ENCODE measurements around the gene ADAM33.

Gene ADAM33

GRCh38 chr20:3698591-3699001, 16.8 kb upstream of the ADAM33 start:
- H3K9me3 Mint-ChIP-seq, result no peaks in the 10 kb centered on the region
- no peak overlapping the region for H3K27ac Mint-ChIP-seq
- H3K36me3 Mint-ChIP-seq (ENCODE audit: low read depth), result no peaks in the 10 kb centered on the region
- H3K4me3 Mint-ChIP-seq, result no peak overlapping the region
- no peak for DNase-seq
- H3K4me1 Mint-ChIP-seq (ENCODE audit: low read depth), result no peaks in the 10 kb centered on the region
- H3K27me3 Mint-ChIP-seq, result no peaks in the 10 kb centered on the region

GRCh38 chr20:3697588-3698305, 15.9 kb upstream of the ADAM33 start:
- DNase-seq, result no peak
- H3K4me3 Mint-ChIP-seq, result no peak overlapping the region
- H3K9me3 Mint-ChIP-seq, result no peaks in the 10 kb centered on the region
- no peaks in the 10 kb centered on the region for H3K36me3 Mint-ChIP-seq (ENCODE audit: low read depth)
- H3K27me3 Mint-ChIP-seq, result no peaks in the 10 kb centered on the region
- no peak overlapping the region for H3K27ac Mint-ChIP-seq
- no peaks in the 10 kb centered on the region for H3K4me1 Mint-ChIP-seq (ENCODE audit: low read depth)

GRCh38 chr20:3696745-3697587, 15.2 kb upstream of the ADAM33 start:
- Mint-ChIP-seq H3K4me1 (ENCODE audit: low read depth) (no peaks in the 10 kb centered on the region), H3K9me3 (no peaks in the 10 kb centered on the region), H3K36me3 (ENCODE audit: low read depth) (no peaks in the 10 kb centered on the region), H3K27me3 (no peaks in the 10 kb centered on the region), H3K27ac (no peak overlapping the region), H3K4me3 (no peak overlapping the region)
- DNase-seq, result no peak

GRCh38 chr20:3696200-3696599, 14.4 kb upstream of the ADAM33 start:
- Mint-ChIP-seq H3K27ac (no peak overlapping the region), H3K4me3 (no peak overlapping the region), H3K4me1 (ENCODE audit: low read depth) (no peaks in the 10 kb centered on the region), H3K36me3 (ENCODE audit: low read depth) (no peaks in the 10 kb centered on the region), H3K9me3 (no peaks in the 10 kb centered on the region), H3K27me3 (no peaks in the 10 kb centered on the region)
- no peak for DNase-seq

GRCh38 chr20:3694864-3695263, 13.1 kb upstream of the ADAM33 start:
- Mint-ChIP-seq H3K4me3 (no peak overlapping the region), H3K9me3 (no peaks in the 10 kb centered on the region), H3K36me3 (ENCODE audit: low read depth) (no peaks in the 10 kb centered on the region), H3K27me3 (no peaks in the 10 kb centered on the region), H3K27ac (no peak overlapping the region), H3K4me1 (ENCODE audit: low read depth) (no peaks in the 10 kb centered on the region)
- no peak for DNase-seq

GRCh38 chr20:3693376-3693775, 11.6 kb upstream of the ADAM33 start:
- no peaks in the 10 kb centered on the region for H3K27me3 Mint-ChIP-seq
- no peaks in the 10 kb centered on the region for H3K36me3 Mint-ChIP-seq (ENCODE audit: low read depth)
- no peak overlapping the region for H3K27ac Mint-ChIP-seq
- no peaks in the 10 kb centered on the region for H3K9me3 Mint-ChIP-seq
- DNase-seq, result no peak
- H3K4me1 Mint-ChIP-seq (ENCODE audit: low read depth), result no peaks in the 10 kb centered on the region
- no peak overlapping the region for H3K4me3 Mint-ChIP-seq

GRCh38 chr20:3692706-3693294, 11.0 kb upstream of the ADAM33 start:
- Mint-ChIP-seq H3K4me1 (ENCODE audit: low read depth) (no peaks in the 10 kb centered on the region), H3K27ac (no peak overlapping the region), H3K9me3 (no peaks in the 10 kb centered on the region), H3K36me3 (ENCODE audit: low read depth) (no peaks in the 10 kb centered on the region), H3K27me3 (no peaks in the 10 kb centered on the region), H3K4me3 (no peak overlapping the region)
- no peak for DNase-seq

- DNase-seq, result no peak
- Mint-ChIP-seq H3K9me3 (no peaks in the 10 kb centered on the region), H3K4me1 (ENCODE audit: low read depth) (no peaks in the 10 kb centered on the region), H3K27me3 (peaks cover 3% of the 10 kb centered on the region), H3K27ac (no peak overlapping the region), H3K36me3 (ENCODE audit: low read depth) (no peaks in the 10 kb centered on the region), H3K4me3 (no peak overlapping the region)
Measured at GRCh38 chr20:3691897-3692296, 10.1 kb upstream of the ADAM33 start.

- Mint-ChIP-seq H3K4me1 (ENCODE audit: low read depth) (no peaks in the 10 kb centered on the region), H3K27me3 (peaks cover 3% of the 10 kb centered on the region), H3K9me3 (no peaks in the 10 kb centered on the region), H3K36me3 (ENCODE audit: low read depth) (no peaks in the 10 kb centered on the region), H3K27ac (no peak overlapping the region), H3K4me3 (no peak overlapping the region)
- no peak for DNase-seq
Measured at GRCh38 chr20:3691306-3691705, 9.5 kb upstream of the ADAM33 start.

- peaks cover 6% of the 10 kb centered on the region for H3K27me3 Mint-ChIP-seq
- H3K36me3 Mint-ChIP-seq (ENCODE audit: low read depth), result no peaks in the 10 kb centered on the region
- DNase-seq, result no peak
- no peak overlapping the region for H3K27ac Mint-ChIP-seq
- H3K4me3 Mint-ChIP-seq, result no peak overlapping the region
- H3K9me3 Mint-ChIP-seq, result no peaks in the 10 kb centered on the region
- H3K4me1 Mint-ChIP-seq (ENCODE audit: low read depth), result no peaks in the 10 kb centered on the region
Measured at GRCh38 chr20:3690413-3690812, 8.6 kb upstream of the ADAM33 start.

GRCh38 chr20:3689978-3690377, 8.2 kb upstream of the ADAM33 start:
- no peaks in the 10 kb centered on the region for H3K4me1 Mint-ChIP-seq (ENCODE audit: low read depth)
- no peaks in the 10 kb centered on the region for H3K9me3 Mint-ChIP-seq

GRCh38 chr20:3687655-3688054, 5.8 kb upstream of the ADAM33 start:
- H3K27ac Mint-ChIP-seq, result no peak overlapping the region
- no peak overlapping the region for H3K4me3 Mint-ChIP-seq
- no peaks in the 10 kb centered on the region for H3K9me3 Mint-ChIP-seq
- no peaks in the 10 kb centered on the region for H3K36me3 Mint-ChIP-seq (ENCODE audit: low read depth)
- DNase-seq, result no peak
- peaks cover 26% of the 10 kb centered on the region for H3K27me3 Mint-ChIP-seq
- no peaks in the 10 kb centered on the region for H3K4me1 Mint-ChIP-seq (ENCODE audit: low read depth)

More at GRCh38 chr20:3689978-3690377, 8.2 kb upstream of the ADAM33 start:
- no peak for DNase-seq
- Mint-ChIP-seq H3K36me3 (ENCODE audit: low read depth) (no peaks in the 10 kb centered on the region), H3K27ac (no peak overlapping the region), H3K27me3 (peaks cover 9% of the 10 kb centered on the region), H3K4me3 (no peak overlapping the region)

GRCh38 chr20:3686867-3687321, 5.1 kb upstream of the ADAM33 start:
- Mint-ChIP-seq H3K36me3 (ENCODE audit: low read depth) (no peaks in the 10 kb centered on the region), H3K27me3 (peaks cover 31% of the 10 kb centered on the region), H3K27ac (no peak overlapping the region), H3K4me1 (ENCODE audit: low read depth) (no peaks in the 10 kb centered on the region), H3K4me3 (no peak overlapping the region), H3K9me3 (no peaks in the 10 kb centered on the region)
- DNase-seq, result no peak

- Mint-ChIP-seq H3K4me1 (ENCODE audit: low read depth) (no peaks in the 10 kb centered on the region), H3K27me3 (peaks cover 34% of the 10 kb centered on the region), H3K36me3 (ENCODE audit: low read depth) (no peaks in the 10 kb centered on the region), H3K27ac (no peak overlapping the region), H3K4me3 (no peak overlapping the region), H3K9me3 (no peaks in the 10 kb centered on the region)
- DNase-seq, result no peak
Measured at GRCh38 chr20:3686421-3686820, 4.6 kb upstream of the ADAM33 start.

GRCh38 chr20:3685341-3685740, 3.5 kb upstream of the ADAM33 start:
- Mint-ChIP-seq H3K4me1 (ENCODE audit: low read depth) (peaks cover 2% of the 10 kb centered on the region), H3K27me3 (peaks cover 45% of the 10 kb centered on the region), H3K27ac (no peak overlapping the region), H3K36me3 (ENCODE audit: low read depth) (no peaks in the 10 kb centered on the region), H3K9me3 (no peaks in the 10 kb centered on the region), H3K4me3 (no peak overlapping the region)
- DNase-seq, result no peak
